B cell (primary cell): Measurements from ENCODE around the gene GNB1. TPM values are rescaled to one million over a fixed set of nuclear protein-coding genes. Genes with fewer than 3 reads are reported as not detected.

Experiments used
- ATAC-seq: fragments of 200-7000 bp; cut with Tn5 transposase; one replicate; pipeline ENCODE4 v1.10.0; 2021; ENCODE audit warnings: low read depth, mild to moderate bottlenecking, moderate number of reproducible peaks, moderate library complexity
- CTCF ChIA-PET: fragments of 350-600 bp; sonication (Branson Sonifier 250); formaldehyde crosslinking; loops from one replicate; lab custom pipeline; 2021; ENCODE audit warnings: antibody characterized with exemption, inconsistent platforms; lab: Charles Lee
- POLR2A ChIA-PET: fragments of 350-600 bp; sonication (Branson Sonifier 250); formaldehyde crosslinking; loops from one replicate; lab custom pipeline; 2021; ENCODE audit warnings: antibody characterized with exemption; lab: Charles Lee
- DNase-seq: peaks from one replicate; pipeline ENCODE4 v3.0.0; 2013
- H2AFZ ChIP-seq: 2 replicates; pipeline ENCODE4 v1.6.1; 2012; ENCODE audit warnings: mild to moderate bottlenecking, low read depth, low read length; ENCODE audit not compliant: insufficient read depth, poor library complexity, severe bottlenecking
- H3K27ac ChIP-seq, 2 donors: 1 replicate in 1 of 2; 2 replicates in 1 of 2; pipeline ENCODE4 v1.5.1; 2012 to 2013; ENCODE audit warnings: low read length in 2 of 2, mild to moderate bottlenecking in 2 of 2, moderate library complexity in 1 of 2
- H3K27me3 ChIP-seq, 4 experiments: fragments of 200-600 bp in 1 of 4; sonication (generic) in 1 of 4; replicated peaks in 1 of 4; 1 replicate in 2 of 4; 2 replicates in 2 of 4; pipeline versions ENCODE4 v1.6.1 to v1.7.0; 2013 to 2016; ENCODE audit warnings: low read length in 3 of 4, mild to moderate bottlenecking in 2 of 4, mixed read lengths in 1 of 4, moderate library complexity in 1 of 4; ENCODE audit not compliant: insufficient read depth in 4 of 4, control insufficient read depth in 3 of 4; ENCODE audit errors: control extremely low read depth in 1 of 4
- H3K36me3 ChIP-seq, 2 experiments: replicated peaks in 1 of 2; 1 replicate in 1 of 2; 2 replicates in 1 of 2; pipeline versions ENCODE4 v1.6.1 to v1.7.1; 2013; ENCODE audit warnings: low read length in 1 of 2; ENCODE audit not compliant: insufficient read depth in 2 of 2, control insufficient read depth in 1 of 2; ENCODE audit errors: control extremely low read depth in 1 of 2, extremely low read depth in 1 of 2
- H3K4me1 ChIP-seq, 2 donors: fragments of 200-600 bp in 1 of 2; sonication (generic) in 1 of 2; 1 replicate in 1 of 2; 2 replicates in 1 of 2; pipeline versions ENCODE4 v1.5.1 to v1.6.1; 2013 to 2017; ENCODE audit warnings: low read length in 2 of 2; ENCODE audit not compliant: control insufficient read depth in 2 of 2, insufficient read depth in 2 of 2
- H3K4me2 ChIP-seq: replicated peaks from 2 replicates; pipeline ENCODE3; 2012; ENCODE audit warnings: mild to moderate bottlenecking, low read depth, low read length; ENCODE audit not compliant: poor library complexity, severe bottlenecking
- H3K4me3 ChIP-seq, 5 experiments: fragments of 200-600 bp in 1 of 5; sonication (generic) in 1 of 5; 1 replicate in 3 of 5; 2 replicates in 2 of 5; pipeline versions ENCODE4 v1.5.1 to v1.7.0; 2011 to 2016; ENCODE audit warnings: low read length in 4 of 5, mild to moderate bottlenecking in 4 of 5, low read depth in 2 of 5, control low read depth in 1 of 5, moderate library complexity in 1 of 5; ENCODE audit not compliant: insufficient read depth in 1 of 5; ENCODE audit errors: control extremely low read depth in 1 of 5, extremely low read depth in 1 of 5
- H3K79me2 ChIP-seq: fragments of 200-600 bp; sonication (generic); one replicate; pipeline ENCODE4 v1.6.0; 2016; ENCODE audit warnings: low read length; ENCODE audit not compliant: control insufficient read depth, insufficient read depth
- H3K9ac ChIP-seq: fragments of 200-600 bp; sonication (generic); 2 replicates; pipeline ENCODE4 v1.6.1; 2017; ENCODE audit warnings: mild to moderate bottlenecking, low read length, moderate library complexity
- H3K9me3 ChIP-seq, 3 donors: one replicate each; pipeline versions ENCODE4 v1.6.1 to v1.7.1; 2013; ENCODE audit warnings: low read length in 2 of 3; ENCODE audit not compliant: control insufficient read depth in 2 of 3, insufficient read depth in 1 of 3; ENCODE audit errors: control extremely low read depth in 1 of 3
- H4K20me1 ChIP-seq: 2 replicates; pipeline ENCODE4 v1.6.0; 2012; ENCODE audit warnings: mild to moderate bottlenecking, low read length; ENCODE audit not compliant: insufficient read depth, control insufficient read depth, poor library complexity, severe bottlenecking
- H3K27ac Mint-ChIP-seq: one replicate; pipeline ENCODE4 v1.8.0; 2021; ENCODE audit warnings: mixed read lengths
- H3K27me3 Mint-ChIP-seq: one replicate; pipeline ENCODE4 v1.8.0; 2021; ENCODE audit warnings: mixed read lengths
- H3K4me1 Mint-ChIP-seq: one replicate; pipeline ENCODE4 v1.8.0; 2021; ENCODE audit warnings: mixed read lengths
- H3K4me3 Mint-ChIP-seq: one replicate; pipeline ENCODE4 v1.8.0; 2021; ENCODE audit warnings: mixed read lengths
- H3K9me3 Mint-ChIP-seq: one replicate; pipeline ENCODE4 v1.8.0; 2022; ENCODE audit warnings: mixed read lengths; ENCODE audit not compliant: insufficient read depth
- EZH2 ChIP-seq: IDR thresholded peaks from 2 replicates; pipeline ENCODE4 v1.6.1; 2012; ENCODE audit warnings: borderline replicate concordance, low read depth, mild to moderate bottlenecking, moderate library complexity, low read length; ENCODE audit not compliant: insufficient read depth, poor library complexity, severe bottlenecking
- WGBS: methylation state at CpG from one replicate; pipeline ENCODE4 v1.1.5; 2013; ENCODE audit warnings: missing lambda C conversion rate; ENCODE audit not compliant: insufficient coverage; 5-methylcytosine and 5-hydroxymethylcytosine counted together
- intact Hi-C: fragments of 100-400 bp; cut with micrococcal nuclease; formaldehyde crosslinking; loops from one replicate; pipeline ENCODE4 v1.10.0; 2022
- polyA plus RNA-seq: library from polyadenylated mRNA; depleted of rRNA; stranded (reverse); fragments of >200 nt; gene quantifications from 2 replicates; pipeline ENCODE4 v1.2.3, GENCODE V29; 2012
- total RNA-seq, 2 donors: library from RNA; stranded (reverse); fragments of 120-200 nt in 1 of 2; gene quantifications; 1 replicate in 1 of 2; 2 replicates in 1 of 2; pipeline versions ENCODE4 v1.2.3 to v1.2.4, GENCODE V29; 2013 to 2022
- TF ChIP-seq, protein P1 (sequence below): fragments of 200-600 bp; IDR thresholded peaks from one replicate; pipeline ENCODE4 v1.8.0; 2022; ENCODE audit warnings: antibody characterized with exemption, mild to moderate bottlenecking

Gene GNB1
- total and polyA plus RNA-seq, 2 donors (not counting 1 experiment from before 2014, with no cell fraction given), result 249 to 269 TPM

DNA sequence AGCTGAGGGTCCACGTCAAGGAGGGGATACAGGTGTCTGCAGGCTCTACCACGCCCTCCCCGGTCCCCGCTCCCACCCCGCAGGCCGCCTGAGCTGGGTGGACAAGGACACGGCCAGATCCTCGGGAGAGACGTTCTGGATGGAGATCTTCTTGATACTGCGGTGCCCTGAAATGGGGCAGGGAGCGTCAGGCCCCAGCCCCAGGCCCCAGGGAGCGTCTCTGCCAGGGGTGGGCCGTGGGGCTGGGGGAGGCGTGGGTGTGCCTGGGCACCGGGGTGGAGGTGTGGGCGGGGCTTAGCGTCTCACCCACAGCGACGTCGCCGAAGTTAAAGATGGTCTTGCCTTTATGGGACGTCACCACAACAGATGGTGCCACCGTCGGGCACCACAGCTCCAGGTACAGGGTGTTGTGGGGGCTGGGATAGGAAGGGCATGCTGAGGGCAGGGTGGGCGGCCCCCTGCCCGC, 35.5 kb upstream of the GNB1 start:
- Mint-ChIP-seq H3K27me3 (peaks cover 7% of the 10 kb centered on the region), H3K4me1 (no peaks in the 10 kb centered on the region), H3K9me3 (no peaks in the 10 kb centered on the region), H3K27ac (no peak overlapping the region), H3K4me3 (no peak overlapping the region)
- DNase-seq, result peak; percentile 12
- H3K27me3 ChIP-seq, result peaks cover 0 to 10% (median 0%) of the 10 kb centered on the region in 4 experiments
- H3K27ac ChIP-seq, result no peak overlapping the region
- H3K9me3 ChIP-seq, result peaks cover 0 to 4% (median 0%) of the 10 kb centered on the region in 3 donors
- no peak overlapping the region for H3K9ac ChIP-seq
- H4K20me1 ChIP-seq, result no peaks in the 10 kb centered on the region
- H3K4me1 ChIP-seq, result no peaks in the 10 kb centered on the region
- TF ChIP-seq EZH2, result no peak
- TF ChIP-seq, protein P1, sequence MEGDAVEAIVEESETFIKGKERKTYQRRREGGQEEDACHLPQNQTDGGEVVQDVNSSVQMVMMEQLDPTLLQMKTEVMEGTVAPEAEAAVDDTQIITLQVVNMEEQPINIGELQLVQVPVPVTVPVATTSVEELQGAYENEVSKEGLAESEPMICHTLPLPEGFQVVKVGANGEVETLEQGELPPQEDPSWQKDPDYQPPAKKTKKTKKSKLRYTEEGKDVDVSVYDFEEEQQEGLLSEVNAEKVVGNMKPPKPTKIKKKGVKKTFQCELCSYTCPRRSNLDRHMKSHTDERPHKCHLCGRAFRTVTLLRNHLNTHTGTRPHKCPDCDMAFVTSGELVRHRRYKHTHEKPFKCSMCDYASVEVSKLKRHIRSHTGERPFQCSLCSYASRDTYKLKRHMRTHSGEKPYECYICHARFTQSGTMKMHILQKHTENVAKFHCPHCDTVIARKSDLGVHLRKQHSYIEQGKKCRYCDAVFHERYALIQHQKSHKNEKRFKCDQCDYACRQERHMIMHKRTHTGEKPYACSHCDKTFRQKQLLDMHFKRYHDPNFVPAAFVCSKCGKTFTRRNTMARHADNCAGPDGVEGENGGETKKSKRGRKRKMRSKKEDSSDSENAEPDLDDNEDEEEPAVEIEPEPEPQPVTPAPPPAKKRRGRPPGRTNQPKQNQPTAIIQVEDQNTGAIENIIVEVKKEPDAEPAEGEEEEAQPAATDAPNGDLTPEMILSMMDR, result no peak
- ChIA-PET POLR2A (no interaction called here), CTCF (no interaction called here)
- ATAC-seq, result no peak
- H3K36me3 ChIP-seq, result no peaks in the 10 kb centered on the region
- H3K4me3 ChIP-seq, result no peak overlapping the region
- no peak overlapping the region for H3K4me2 ChIP-seq
- no peak overlapping the region for H2AFZ ChIP-seq
- H3K79me2 ChIP-seq, result no peaks in the 10 kb centered on the region
- intact Hi-C loops, result no loop called here
- 78% methylated on average over 26 of the region's 26 CpGs for WGBS

DNA sequence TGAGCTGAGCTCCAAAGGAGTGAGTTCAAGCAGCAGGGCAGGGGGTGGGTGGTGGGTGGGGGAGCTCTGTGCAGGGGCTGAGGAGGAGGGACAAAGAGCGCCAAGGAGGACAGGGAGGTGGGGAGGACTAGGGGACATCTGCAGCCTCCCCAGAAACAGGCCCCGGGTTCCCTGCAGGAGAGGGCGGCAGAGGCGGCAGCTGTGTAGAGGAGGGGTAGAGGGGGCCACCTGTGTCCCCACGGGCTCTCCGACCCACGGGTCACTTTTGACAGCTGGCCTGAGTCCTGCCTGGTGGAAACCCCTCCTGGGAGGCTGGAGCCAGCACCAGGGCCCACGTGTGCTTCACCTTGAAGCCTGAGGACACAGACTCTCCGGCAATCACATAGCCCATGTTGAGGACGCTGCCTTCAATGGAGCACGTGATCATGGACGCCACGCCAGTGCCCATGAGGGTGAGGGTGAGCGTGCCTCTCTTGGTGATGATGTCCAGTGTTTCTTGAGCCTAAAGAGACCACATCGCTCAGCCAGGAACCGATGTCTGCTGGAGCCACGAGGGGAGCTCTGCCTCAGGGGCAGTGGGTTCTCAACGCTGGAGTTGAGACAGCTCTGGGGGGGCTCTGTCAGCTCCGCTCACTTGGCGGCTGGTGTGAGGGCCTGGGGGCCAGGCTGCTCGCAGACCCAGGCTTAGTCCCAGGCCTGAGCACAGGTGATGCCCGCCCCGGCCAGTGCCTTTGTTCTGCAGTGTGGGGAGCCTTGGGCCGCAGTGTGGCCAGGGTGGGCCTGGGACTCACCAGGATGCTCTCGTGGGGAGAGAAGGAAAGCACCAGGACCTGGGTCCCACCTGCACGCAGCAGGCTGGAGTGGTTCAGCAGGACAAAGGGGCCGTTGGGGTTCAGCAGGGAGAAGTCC, 34.8 kb upstream of the GNB1 start:
- H2AFZ ChIP-seq, result no peak overlapping the region
- no peak overlapping the region for H3K4me3 ChIP-seq
- TF ChIP-seq, protein P1, result no peak
- TF ChIP-seq EZH2, result no peak
- H3K4me1 ChIP-seq, result no peaks in the 10 kb centered on the region
- ChIA-PET POLR2A (no interaction called here), CTCF (no interaction called here)
- intact Hi-C loops, result no loop called here
- H3K27ac Mint-ChIP-seq, result no peak overlapping the region
- H3K9me3 Mint-ChIP-seq, result no peaks in the 10 kb centered on the region
- H3K4me1 Mint-ChIP-seq, result no peaks in the 10 kb centered on the region
- no peaks in the 10 kb centered on the region for H3K36me3 ChIP-seq
- H3K9ac ChIP-seq, result no peak overlapping the region
- H3K4me3 Mint-ChIP-seq, result no peak overlapping the region
- DNase-seq (peak; percentile 17), ATAC-seq (no peak)
- 84% methylated on average over 26 of the region's 27 CpGs for WGBS
- no peak overlapping the region for H3K27ac ChIP-seq
- H3K79me2 ChIP-seq, result no peaks in the 10 kb centered on the region
- H3K27me3 ChIP-seq, result peaks cover 0 to 13% (median 0%) of the 10 kb centered on the region in 4 experiments
- H4K20me1 ChIP-seq, result no peaks in the 10 kb centered on the region
- H3K4me2 ChIP-seq, result no peak overlapping the region
- peaks cover 7% of the 10 kb centered on the region for H3K27me3 Mint-ChIP-seq
- peaks cover 0 to 4% (median 0%) of the 10 kb centered on the region in 3 donors for H3K9me3 ChIP-seq
